H1 (cell line): ENCODE results near the gene TGFBRAP1. TPM values are rescaled to one million over a fixed set of nuclear protein-coding genes. Genes with fewer than 3 reads are reported as not detected.

Experiments used
- CTCF ChIA-PET: fragments of 300-600 bp; sonication (Branson Sonifier 250); formaldehyde crosslinking; loops from one replicate; lab custom pipeline; 2021; ENCODE audit not compliant: partially characterized antibody; lab: Charles Lee
- POLR2A ChIA-PET: fragments of 300-600 bp; sonication (Branson Sonifier 250); formaldehyde crosslinking; loops from one replicate; lab custom pipeline; 2021; ENCODE audit warnings: inconsistent platforms; ENCODE audit not compliant: partially characterized antibody; lab: Charles Lee
- DNase-seq, 2 experiments: peaks; one replicate each; pipeline versions ENCODE4 v3.0.0 to v3.0.0-alpha.2; 2010 to 2022; ENCODE audit warnings: low spot score in 2 of 2, low read depth in 1 of 2, mixed read lengths in 1 of 2
- FAIRE-seq: peaks from 2 replicates; lab custom pipeline; 2011; peaks lifted over from hg19 to GRCh38; lab: Jason Lieb, UNC
- H2AFZ ChIP-seq: 2 replicates; pipeline ENCODE4 v1.8.1; 2012; ENCODE audit warnings: low read length, inconsistent platforms
- H2AK5ac ChIP-seq: 2 replicates; pipeline ENCODE4 v1.6.1; 2013; ENCODE audit warnings: low read depth, low read length
- H2BK120ac ChIP-seq: replicated peaks from 2 replicates; pipeline ENCODE3; 2013; ENCODE audit warnings: low read depth, low read length, inconsistent platforms
- H2BK12ac ChIP-seq: 2 replicates; pipeline ENCODE4 v1.6.1; 2013; ENCODE audit warnings: low read depth, low read length
- H2BK15ac ChIP-seq: 2 replicates; pipeline ENCODE4 v1.6.1; 2013; ENCODE audit warnings: low read length
- H2BK20ac ChIP-seq: 2 replicates; pipeline ENCODE4 v1.6.1; 2013; ENCODE audit warnings: low read length
- H2BK5ac ChIP-seq: 2 replicates; pipeline ENCODE4 v1.6.1; 2013; ENCODE audit warnings: low read depth, low read length
- H3K14ac ChIP-seq: 2 replicates; pipeline ENCODE4 v1.6.1; 2013; ENCODE audit warnings: inconsistent platforms; ENCODE audit not compliant: insufficient read length
- H3K18ac ChIP-seq: 2 replicates; pipeline ENCODE4 v1.6.1; 2013; ENCODE audit warnings: low read length; ENCODE audit errors: extremely low read depth
- H3K23ac ChIP-seq: 2 replicates; pipeline ENCODE4 v1.6.1; 2013; ENCODE audit warnings: inconsistent platforms; ENCODE audit not compliant: insufficient read length
- H3K23me2 ChIP-seq: 2 replicates; pipeline ENCODE4 v1.6.1; 2013; ENCODE audit warnings: low read depth, low read length
- H3K27ac ChIP-seq: 2 replicates; pipeline ENCODE4 v1.6.1; 2011; ENCODE audit warnings: low read depth, low read length, inconsistent platforms
- H3K27me3 ChIP-seq, 4 experiments: replicated peaks in 1 of 4; 1 replicate in 1 of 4; 2 replicates in 3 of 4; pipeline versions ENCODE4 v1.6.1 to v1.8.1; 2011 to 2013; ENCODE audit warnings: low read length in 3 of 4, mild to moderate bottlenecking in 3 of 4, inconsistent platforms in 2 of 4, mixed read lengths in 2 of 4, moderate library complexity in 1 of 4; ENCODE audit not compliant: control insufficient read depth in 3 of 4, insufficient read depth in 3 of 4; ENCODE audit errors: extremely low read depth in 1 of 4
- H3K36me3 ChIP-seq, 4 experiments: 2 replicates each; pipeline versions ENCODE4 v1.6.1 to v1.8.1; 2011 to 2013; ENCODE audit warnings: mild to moderate bottlenecking in 4 of 4, low read length in 3 of 4, moderate library complexity in 2 of 4, control low read depth in 1 of 4, inconsistent platforms in 1 of 4; ENCODE audit not compliant: insufficient read depth in 4 of 4, control insufficient read depth in 2 of 4
- H3K4ac ChIP-seq: replicated peaks from 2 replicates; pipeline ENCODE3; 2013; ENCODE audit warnings: low read length, low read depth, mixed read lengths, inconsistent platforms; ENCODE audit not compliant: insufficient read length
- H3K4me1 ChIP-seq, 4 experiments: replicated peaks in 1 of 4; 1 replicate in 1 of 4; 2 replicates in 3 of 4; pipeline versions ENCODE4 v1.6.1 to v1.8.1; 2011 to 2013; ENCODE audit warnings: low read length in 3 of 4, inconsistent platforms in 2 of 4, mixed read lengths in 1 of 4; ENCODE audit not compliant: insufficient read depth in 4 of 4, control insufficient read depth in 3 of 4
- H3K4me2 ChIP-seq, 2 experiments: 2 replicates each; pipeline versions ENCODE4 v1.6.1 to v1.8.1; 2011 to 2013; ENCODE audit warnings: low read depth in 2 of 2, low read length in 2 of 2, control low read depth in 1 of 2, inconsistent platforms in 1 of 2, mild to moderate bottlenecking in 1 of 2; ENCODE audit not compliant: insufficient read depth in 1 of 2
- H3K4me3 ChIP-seq, 4 experiments: fragments of 200-600, 300-600 bp in 1 of 4; sonication (generic), shearing (Covaris generic), sonication (Bioruptor Twin) in 1 of 4; 2 replicates each; pipeline versions ENCODE4 v1.5.1 to v1.8.1; 2011 to 2016; ENCODE audit warnings: low read length in 4 of 4, low read depth in 3 of 4, control low read depth in 2 of 4, inconsistent platforms in 2 of 4, mild to moderate bottlenecking in 2 of 4, mixed read lengths in 1 of 4, moderate library complexity in 1 of 4; ENCODE audit not compliant: insufficient read depth in 2 of 4; ENCODE audit errors: extremely low read depth in 1 of 4
- H3K56ac ChIP-seq: replicated peaks from 2 replicates; pipeline ENCODE3; 2013; ENCODE audit warnings: low read depth, mild to moderate bottlenecking, mixed read lengths, low read length, inconsistent platforms; ENCODE audit not compliant: insufficient read length
- H3K79me1 ChIP-seq: 2 replicates; pipeline ENCODE4 v1.6.1; 2013; ENCODE audit warnings: low read depth, low read length, control low read depth
- H3K79me2 ChIP-seq, 2 experiments: 2 replicates each; pipeline versions ENCODE4 v1.6.1 to v1.8.1; 2012 to 2013; ENCODE audit warnings: low read length in 2 of 2, mild to moderate bottlenecking in 2 of 2, inconsistent platforms in 1 of 2; ENCODE audit not compliant: insufficient read depth in 2 of 2, control insufficient read depth in 1 of 2
- H3K9ac ChIP-seq, 4 experiments: replicated peaks in 1 of 4; 1 replicate in 1 of 4; 2 replicates in 3 of 4; pipeline versions ENCODE4 v1.6.1 to v1.8.1; 2011 to 2013; ENCODE audit warnings: low read depth in 3 of 4, low read length in 3 of 4, control low read depth in 2 of 4, mild to moderate bottlenecking in 2 of 4, moderate library complexity in 2 of 4, inconsistent platforms in 1 of 4; ENCODE audit errors: extremely low read depth in 1 of 4
- H3K9me3 ChIP-seq, 2 experiments: 2 replicates each; pipeline versions ENCODE4 v1.6.1 to v1.8.1; 2012 to 2013; ENCODE audit warnings: mild to moderate bottlenecking in 2 of 2, moderate library complexity in 2 of 2, control low read depth in 1 of 2, inconsistent platforms in 1 of 2, low read depth in 1 of 2, low read length in 1 of 2, mixed read lengths in 1 of 2; ENCODE audit not compliant: insufficient read depth in 2 of 2
- H4K20me1 ChIP-seq, 2 experiments: replicated peaks in 1 of 2; 2 replicates each; pipeline versions ENCODE3 to v1.8.1; 2011 to 2013; ENCODE audit warnings: inconsistent platforms in 2 of 2, low read length in 2 of 2, mild to moderate bottlenecking in 1 of 2; ENCODE audit not compliant: insufficient read depth in 2 of 2, control insufficient read depth in 1 of 2
- H4K5ac ChIP-seq: 2 replicates; pipeline ENCODE4 v1.6.1; 2013; ENCODE audit warnings: low read length, low read depth, mixed read lengths, inconsistent platforms; ENCODE audit not compliant: insufficient read length
- H4K8ac ChIP-seq: 2 replicates; pipeline ENCODE4 v1.8.0; 2013; ENCODE audit warnings: mild to moderate bottlenecking, moderate library complexity, low read length, inconsistent platforms; ENCODE audit not compliant: insufficient read depth; ENCODE audit errors: extremely low read depth
- H4K91ac ChIP-seq: replicated peaks from 2 replicates; pipeline ENCODE3; 2013; ENCODE audit warnings: low read length, mixed read lengths, inconsistent platforms; ENCODE audit not compliant: insufficient read length
- ZNF274 ChIP-seq: IDR thresholded peaks from 2 replicates; pipeline ENCODE4 v1.7.0; 2012; ENCODE audit warnings: low read length, borderline replicate concordance; ENCODE audit errors: extremely low read depth
- WGBS, 2 experiments: shearing (Covaris generic) in 1 of 2; methylation state at CpG; one replicate each; pipeline versions ENCODE4 v1.1.6 to v1.1.7; 2013 to 2015; ENCODE audit warnings: low lambda C conversion rate in 2 of 2, mixed read lengths in 2 of 2, inconsistent platforms in 1 of 2, low coverage in 1 of 2, missing lambda C conversion rate in 1 of 2; ENCODE audit not compliant: insufficient replicate concordance in 2 of 2, insufficient coverage in 1 of 2, insufficient read length in 1 of 2; ENCODE audit errors: extremely low coverage in 1 of 2, missing lambda C conversion rate in 1 of 2; 5-methylcytosine and 5-hydroxymethylcytosine counted together
- polyA plus RNA-seq, 7 experiments: library from polyadenylated mRNA; depleted of rRNA in 3 of 7; stranded (reverse) in 5 of 7; unstranded in 2 of 7; fragments of >200 nt in 5 of 7; fragments of 200-250 nt in 2 of 7; gene quantifications; 1 replicate in 5 of 7; 2 replicates in 1 of 7; 4 replicates in 1 of 7; pipeline versions ENCODE4 v1.2.1 to v1.2.3, GENCODE V29; 2011 to 2013; ENCODE audit warnings: missing spikeins in 2 of 7, mixed read lengths in 2 of 7
- total RNA-seq: library from RNA; stranded (reverse); fragmentation: NEBNext Ultra II Directional; extraction: Animal tissue kit (Norgen Biotek cat#: 25700); gene quantifications from 2 replicates; pipeline ENCODE4 v1.2.1, GENCODE V29; 2021
- TF ChIP-seq, protein P1 (sequence below), 3 experiments: IDR thresholded peaks; 1 replicate in 2 of 3; 2 replicates in 1 of 3; pipeline versions ENCODE4 v1.5.1 to v1.6.1; 2011; ENCODE audit warnings: low read length in 3 of 3, mild to moderate bottlenecking in 3 of 3, inconsistent platforms in 2 of 3, low read depth in 1 of 3, moderate library complexity in 1 of 3; ENCODE audit not compliant: insufficient read depth in 1 of 3; ENCODE audit errors: control extremely low read depth in 1 of 3

The TGFBRAP1 gene
- total and polyA plus RNA-seq, 2 of the 8 experiments (the other 6 are each of a cell fraction or from before 2014, with no cell fraction given), result 11.2 to 20.2 TPM

DNA sequence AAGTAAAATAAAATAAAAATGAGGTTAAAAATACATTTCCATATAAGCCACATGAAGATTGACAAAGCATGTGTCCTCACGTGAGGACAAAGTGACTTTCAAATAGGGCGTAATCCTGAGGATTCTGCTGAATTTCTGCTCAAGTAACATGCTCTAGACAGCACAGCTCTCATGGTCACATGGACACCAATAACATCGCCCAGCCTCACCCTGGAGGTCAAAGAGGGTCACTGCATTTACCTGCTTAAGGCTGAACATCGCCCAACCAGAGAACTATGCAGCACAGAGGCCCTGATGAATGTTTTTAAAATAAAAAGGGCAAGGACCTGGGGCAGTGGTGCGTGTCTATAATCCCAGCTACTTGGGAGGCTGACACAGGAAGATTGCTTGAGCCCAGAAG is 30.2 kb downstream of the TGFBRAP1 start:
- no peak overlapping the region for H2BK120ac ChIP-seq
- no peaks in the 10 kb centered on the region for H3K9me3 ChIP-seq
- peaks cover 0 to 21% of the 10 kb centered on the region in 2 experiments; a peak in 2 of 4 replicates for H3K79me2 ChIP-seq
- H3K56ac ChIP-seq, result no peak overlapping the region
- no peak for DNase-seq
- no peak overlapping the region for H3K23ac ChIP-seq
- no peak overlapping the region for H3K4me2 ChIP-seq
- H2AFZ ChIP-seq, result no peak overlapping the region
- no peak overlapping the region for H4K91ac ChIP-seq
- no peak overlapping the region for H4K8ac ChIP-seq
- no peak for FAIRE-seq
- H4K5ac ChIP-seq, result no peak overlapping the region
- no peaks in the 10 kb centered on the region for H3K23me2 ChIP-seq
- WGBS, 2 experiments, result 85% methylated on average over 5 of the region's 5 CpGs; no CpG with 5 or more reads in 1 of the 2 experiments
- H3K4me1 ChIP-seq, result no peaks in the 10 kb centered on the region
- no peak overlapping the region for H3K27ac ChIP-seq
- H3K27me3 ChIP-seq, result no peaks in the 10 kb centered on the region
- no peak overlapping the region for H3K14ac ChIP-seq
- H3K18ac ChIP-seq, result no peak overlapping the region
- H2BK12ac ChIP-seq, result no peak overlapping the region
- no peak overlapping the region for H2BK15ac ChIP-seq
- peaks cover 0 to 14% (median 8%) of the 10 kb centered on the region in 4 experiments; a peak in 6 of 8 replicates for H3K36me3 ChIP-seq
- ChIA-PET POLR2A (interaction anchor here (1.3 to 1.7 kb wide), 2 partner anchors 11 kb away, joined by 4 to 5 read pairs; no protein-coding TSS in a partner anchor), CTCF (interaction anchor here (0.6 to 4.2 kb wide), 10 partner anchors 10 to 183 kb away, joined by 3 to 39 read pairs (median 6); no protein-coding TSS in a partner anchor)
- TF ChIP-seq ZNF274, result no peak
- TF ChIP-seq, protein P1, sequence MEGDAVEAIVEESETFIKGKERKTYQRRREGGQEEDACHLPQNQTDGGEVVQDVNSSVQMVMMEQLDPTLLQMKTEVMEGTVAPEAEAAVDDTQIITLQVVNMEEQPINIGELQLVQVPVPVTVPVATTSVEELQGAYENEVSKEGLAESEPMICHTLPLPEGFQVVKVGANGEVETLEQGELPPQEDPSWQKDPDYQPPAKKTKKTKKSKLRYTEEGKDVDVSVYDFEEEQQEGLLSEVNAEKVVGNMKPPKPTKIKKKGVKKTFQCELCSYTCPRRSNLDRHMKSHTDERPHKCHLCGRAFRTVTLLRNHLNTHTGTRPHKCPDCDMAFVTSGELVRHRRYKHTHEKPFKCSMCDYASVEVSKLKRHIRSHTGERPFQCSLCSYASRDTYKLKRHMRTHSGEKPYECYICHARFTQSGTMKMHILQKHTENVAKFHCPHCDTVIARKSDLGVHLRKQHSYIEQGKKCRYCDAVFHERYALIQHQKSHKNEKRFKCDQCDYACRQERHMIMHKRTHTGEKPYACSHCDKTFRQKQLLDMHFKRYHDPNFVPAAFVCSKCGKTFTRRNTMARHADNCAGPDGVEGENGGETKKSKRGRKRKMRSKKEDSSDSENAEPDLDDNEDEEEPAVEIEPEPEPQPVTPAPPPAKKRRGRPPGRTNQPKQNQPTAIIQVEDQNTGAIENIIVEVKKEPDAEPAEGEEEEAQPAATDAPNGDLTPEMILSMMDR (IDR thresholded peaks at IDR 0.05; ENCODE audit: control extremely low read depth in 1 of 3, insufficient read depth in 1 of 3, low read depth in 1 of 3, low read length in 3 of 3), result peak; percentile 15 to 55 (median 51); a peak in 3 of 4 replicates
- peaks cover 4% of the 10 kb centered on the region; the same call in 1 of the 2 replicates for H3K79me1 ChIP-seq
- peaks cover 2 to 8% of the 10 kb centered on the region in 2 experiments for H4K20me1 ChIP-seq
- H2BK20ac ChIP-seq, result no peak overlapping the region
- no peak overlapping the region for H3K4me3 ChIP-seq
- no peak overlapping the region for H2BK5ac ChIP-seq
- no peak overlapping the region for H2AK5ac ChIP-seq
- H3K4ac ChIP-seq, result no peak overlapping the region
- no peak overlapping the region for H3K9ac ChIP-seq
